Osteocyte (in vitro differentiated cells): ENCODE measurements around the gene SAMD3. TPM values are rescaled to one million over a fixed set of nuclear protein-coding genes. Genes with fewer than 3 reads are reported as not detected.
"Not testable (repeated sequence)": the region's sequence is repeated elsewhere in the genome, so short reads cannot be mapped to it uniquely, and the experiment has no call there.

Experiments
- DNase-seq: peaks from one replicate; pipeline ENCODE4 v3.0.0; 2021; ENCODE audit warnings: mixed read lengths; ENCODE audit not compliant: unreplicated experiment; ENCODE audit errors: extremely low spot score
- H3K27ac Mint-ChIP-seq: one replicate; pipeline ENCODE4 v1.8.0; 2021; ENCODE audit warnings: mild to moderate bottlenecking, mixed read lengths; ENCODE audit not compliant: unreplicated experiment
- H3K27me3 Mint-ChIP-seq: one replicate; pipeline ENCODE4 v1.8.0; 2021; ENCODE audit warnings: mixed read lengths; ENCODE audit not compliant: unreplicated experiment
- H3K36me3 Mint-ChIP-seq: one replicate; pipeline ENCODE4 v1.8.0; 2021; ENCODE audit warnings: mixed read lengths; ENCODE audit not compliant: unreplicated experiment
- H3K4me1 Mint-ChIP-seq: one replicate; pipeline ENCODE4 v1.8.0; 2021; ENCODE audit warnings: mixed read lengths; ENCODE audit not compliant: unreplicated experiment
- H3K4me3 Mint-ChIP-seq: one replicate; pipeline ENCODE4 v1.8.0; 2021; ENCODE audit warnings: mild to moderate bottlenecking, moderate library complexity, mixed read lengths; ENCODE audit not compliant: unreplicated experiment
- H3K9me3 Mint-ChIP-seq: one replicate; pipeline ENCODE4 v1.8.0; 2021; ENCODE audit warnings: mixed read lengths; ENCODE audit not compliant: unreplicated experiment
- CTCF ChIP-seq: fragments of 200-600 bp; sonication (generic); IDR thresholded peaks from 2 replicates; pipeline ENCODE4 v1.5.0; 2021; ENCODE audit warnings: antibody characterized with exemption, mild to moderate bottlenecking, moderate library complexity
- total RNA-seq: library from RNA; stranded (reverse); gene quantifications from 2 replicates; pipeline ENCODE4 v1.2.1, GENCODE V29; 2021

Gene SAMD3
- total RNA-seq, 1 donor from 2014 or later = 0.64 TPM

- no peak for DNase-seq
- Mint-ChIP-seq H3K27ac (no peak overlapping the region), H3K4me1 (peaks cover 2% of the 10 kb centered on the region), H3K36me3 (no peaks in the 10 kb centered on the region), H3K9me3 (no peaks in the 10 kb centered on the region), H3K27me3 (no peaks in the 10 kb centered on the region), H3K4me3 (no peak overlapping the region)
- TF ChIP-seq CTCF = no peak
These were observed 71.8 kb downstream of the SAMD3 start for GRCh38 chr6:130150906-130151305.

- H3K27ac Mint-ChIP-seq, H3K36me3 Mint-ChIP-seq, H3K4me1 Mint-ChIP-seq, DNase-seq, H3K4me3 Mint-ChIP-seq, H3K27me3 Mint-ChIP-seq, H3K9me3 Mint-ChIP-seq: not testable (repeated sequence)
These were observed 73.7 kb downstream of the SAMD3 start for GRCh38 chr6:130149016-130149415.

- Mint-ChIP-seq H3K27ac (no peak overlapping the region), H3K4me1 (peaks cover 5% of the 10 kb centered on the region), H3K9me3 (no peaks in the 10 kb centered on the region), H3K4me3 (no peak overlapping the region), H3K36me3 (peaks cover 3% of the 10 kb centered on the region), H3K27me3 (no peaks in the 10 kb centered on the region)
- DNase-seq = no peak
- TF ChIP-seq CTCF = no peak
These were observed 74.6 kb downstream of the SAMD3 start for GRCh38 chr6:130148181-130148580.

GRCh38 chr6:130147111-130147510 lies 75.6 kb downstream of the SAMD3 start:
- Mint-ChIP-seq H3K4me3 (no peak overlapping the region), H3K4me1 (peaks cover 5% of the 10 kb centered on the region), H3K9me3 (no peaks in the 10 kb centered on the region), H3K27me3 (no peaks in the 10 kb centered on the region), H3K27ac (no peak overlapping the region), H3K36me3 (peaks cover 7% of the 10 kb centered on the region)
- no peak for TF ChIP-seq CTCF
- no peak for DNase-seq

GRCh38 chr6:130143709-130144108 lies 79.0 kb downstream of the SAMD3 start:
- no peak overlapping the region for H3K27ac Mint-ChIP-seq
- H3K4me3 Mint-ChIP-seq = no peak overlapping the region
- peaks cover 3% of the 10 kb centered on the region for H3K4me1 Mint-ChIP-seq
- no peak for TF ChIP-seq CTCF
- H3K27me3 Mint-ChIP-seq = no peaks in the 10 kb centered on the region
- no peaks in the 10 kb centered on the region for H3K9me3 Mint-ChIP-seq
- H3K36me3 Mint-ChIP-seq = peaks cover 20% of the 10 kb centered on the region
- DNase-seq = no peak

- no peak overlapping the region for H3K4me3 Mint-ChIP-seq
- TF ChIP-seq CTCF = no peak
- H3K27ac Mint-ChIP-seq = no peak overlapping the region
- H3K9me3 Mint-ChIP-seq = no peaks in the 10 kb centered on the region
- no peaks in the 10 kb centered on the region for H3K27me3 Mint-ChIP-seq
- peaks cover 41% of the 10 kb centered on the region for H3K36me3 Mint-ChIP-seq
- DNase-seq = no peak
- peaks cover 3% of the 10 kb centered on the region for H3K4me1 Mint-ChIP-seq
These were observed 82.7 kb downstream of the SAMD3 start for GRCh38 chr6:130140084-130140483.
